Measurements from ENCODE around the gene ATP1A1. TPM values are rescaled to one million over a fixed set of nuclear protein-coding genes. Genes with fewer than 3 reads are reported as not detected.
A peak's percentile ranks its signal among the peaks of the same experiment; 100 is the strongest.

Gene ATP1A1
- total and polyA plus RNA-seq, 9 of the 15 experiments (the other 6 are each of a cell fraction or from before 2014, with no cell fraction given): 99.3 to 513 (median 234) TPM

DNA sequence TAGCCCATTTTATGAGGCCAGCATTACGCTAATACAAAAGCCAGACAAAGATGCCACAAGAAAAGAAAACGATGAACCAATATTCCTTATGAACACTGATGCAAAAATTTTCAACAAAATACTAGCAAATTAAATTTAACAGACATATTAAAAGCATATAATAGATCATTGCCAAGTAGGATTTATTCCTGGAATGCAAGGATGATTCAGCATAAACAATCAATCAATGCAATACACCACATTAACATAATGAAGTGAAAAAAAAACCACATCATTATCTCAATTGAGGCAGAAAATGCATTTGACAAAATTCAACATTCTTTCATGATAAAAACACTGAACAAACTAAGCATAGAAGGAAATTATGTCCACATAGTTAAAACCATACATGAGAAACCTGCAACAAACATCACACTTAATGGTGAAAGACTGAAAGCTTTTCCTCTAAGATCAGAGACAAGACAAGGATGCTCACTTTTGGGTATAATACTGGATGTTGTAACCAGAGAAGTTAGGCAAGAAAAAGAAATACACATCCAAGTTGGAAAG lies 22.9 kb upstream of the ATP1A1 start (continued):
- TF ChIP-seq ZHX1 (conservative IDR thresholded peaks at IDR 0.05; ENCODE audit: low read length): no peak
- peak; percentile 74 for TF ChIP-seq MAFG (tag; conservative IDR thresholded peaks at IDR 0.05)
- TF ChIP-seq FOXK2 (conservative IDR thresholded peaks at IDR 0.05 in 1 of 2, IDR thresholded peaks at IDR 0.05 in 1 of 2; ENCODE audit: low read depth in 2 of 2): no peak
- no peak for TF ChIP-seq PPARD (CRISPR knock-in tag; IDR thresholded peaks at IDR 0.05)
- TF ChIP-seq JUN (IDR thresholded peaks at IDR 0.05; ENCODE audit: borderline replicate concordance, low read depth, low read length): no peak
- TF ChIP-seq JUN (CRISPR knock-in tag; IDR thresholded peaks at IDR 0.05; ENCODE audit: borderline replicate concordance): no peak
- no peak for TF ChIP-seq ZKSCAN1 (IDR thresholded peaks at IDR 0.05; ENCODE audit: low read depth, low read length)
- no peak for TF ChIP-seq EZH2 (IDR thresholded peaks at IDR 0.05; ENCODE audit: borderline replicate concordance, low read depth, low read length)
- no peak for TF ChIP-seq EWSR1 (IDR thresholded peaks at IDR 0.05; ENCODE audit: borderline replicate concordance, low read depth, partially characterized antibody)
- TF ChIP-seq STAG1 (CRISPR knock-in tag; IDR thresholded peaks at IDR 0.05; ENCODE audit: borderline replicate concordance): no peak
- TF ChIP-seq ZKSCAN8 (CRISPR knock-in tag; IDR thresholded peaks at IDR 0.05): no peak
- TF ChIP-seq FIP1L1 (IDR thresholded peaks at IDR 0.05; ENCODE audit: low read depth, low read length, poor library complexity, severe bottlenecking): no peak
- no peak for TF ChIP-seq NFIX (CRISPR knock-in tag; IDR thresholded peaks at IDR 0.05; ENCODE audit: low read depth)
- TF ChIP-seq ZNF316 (IDR thresholded peaks at IDR 0.05): peak; percentile 65
- TF ChIP-seq MED1 (CRISPR knock-in tag; IDR thresholded peaks at IDR 0.05; ENCODE audit: borderline replicate concordance): no peak
- TF ChIP-seq KDM1A (IDR thresholded peaks at IDR 0.05): no peak
- no peak for TF ChIP-seq FOXA3 (CRISPR knock-in tag; conservative IDR thresholded peaks at IDR 0.05 in 1 of 2, IDR thresholded peaks at IDR 0.05 in 1 of 2)
- no peak for TF ChIP-seq ETS1 (conservative IDR thresholded peaks at IDR 0.05; ENCODE audit: control insufficient read depth, low read depth, low read length)
- no peak for TF ChIP-seq E4F1 (CRISPR knock-in tag; IDR thresholded peaks at IDR 0.05; ENCODE audit: borderline replicate concordance)
- TF ChIP-seq, protein P1, sequence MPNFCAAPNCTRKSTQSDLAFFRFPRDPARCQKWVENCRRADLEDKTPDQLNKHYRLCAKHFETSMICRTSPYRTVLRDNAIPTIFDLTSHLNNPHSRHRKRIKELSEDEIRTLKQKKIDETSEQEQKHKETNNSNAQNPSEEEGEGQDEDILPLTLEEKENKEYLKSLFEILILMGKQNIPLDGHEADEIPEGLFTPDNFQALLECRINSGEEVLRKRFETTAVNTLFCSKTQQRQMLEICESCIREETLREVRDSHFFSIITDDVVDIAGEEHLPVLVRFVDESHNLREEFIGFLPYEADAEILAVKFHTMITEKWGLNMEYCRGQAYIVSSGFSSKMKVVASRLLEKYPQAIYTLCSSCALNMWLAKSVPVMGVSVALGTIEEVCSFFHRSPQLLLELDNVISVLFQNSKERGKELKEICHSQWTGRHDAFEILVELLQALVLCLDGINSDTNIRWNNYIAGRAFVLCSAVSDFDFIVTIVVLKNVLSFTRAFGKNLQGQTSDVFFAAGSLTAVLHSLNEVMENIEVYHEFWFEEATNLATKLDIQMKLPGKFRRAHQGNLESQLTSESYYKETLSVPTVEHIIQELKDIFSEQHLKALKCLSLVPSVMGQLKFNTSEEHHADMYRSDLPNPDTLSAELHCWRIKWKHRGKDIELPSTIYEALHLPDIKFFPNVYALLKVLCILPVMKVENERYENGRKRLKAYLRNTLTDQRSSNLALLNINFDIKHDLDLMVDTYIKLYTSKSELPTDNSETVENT (CRISPR knock-in tag; IDR thresholded peaks at IDR 0.05): no peak
